Spleen (tissue), 7 donors: Measurements from ENCODE around the gene KSR2.

Experiments used
- CTCF ChIP-seq, 11 experiments: fragments of 200-600 bp in 7 of 11; fragments of 450-650 bp in 4 of 11; sonication (generic) in 4 of 11; IDR thresholded peaks in 8 of 11; conservative IDR thresholded peaks in 3 of 11; 1 replicate in 7 of 11; 2 replicates in 4 of 11; pipeline versions ENCODE4 v1.4.0 to v1.8.0; 2016 to 2021; ENCODE audit warnings: antibody characterized with exemption in 11 of 11, inconsistent platforms in 4 of 11, mild to moderate bottlenecking in 1 of 11
- POLR2A ChIP-seq, 3 donors: fragments of 450-650 bp; IDR thresholded peaks; one replicate each; pipeline ENCODE4 v1.5.1; 2017; ENCODE audit warnings: antibody characterized with exemption in 3 of 3, mild to moderate bottlenecking in 1 of 3
- POLR2AphosphoS5 ChIP-seq, 3 donors: sonication (generic); formaldehyde crosslinking; IDR thresholded peaks; one replicate each; pipeline ENCODE4 v1.5.1; 2017; ENCODE audit warnings: antibody characterized with exemption in 3 of 3
- donor health status: DM: no; HTN: no; CAD: no; lungs with moderate emphysema.
- donor health status: DM: no; HTN: no; CAD: no.
- donor health status: DM: no; HTN: no; CAD: no.

GRCh38 chr12:117732761-117733548 lies 235.8 kb downstream of the KSR2 start:
- TF ChIP-seq CTCF (IDR thresholded peaks at IDR 0.05 in 8 of 11, conservative IDR thresholded peaks at IDR 0.05 in 3 of 11), result no peak
- no peak for TF ChIP-seq POLR2A (IDR thresholded peaks at IDR 0.05)
- no peak for TF ChIP-seq POLR2AphosphoS5 (IDR thresholded peaks at IDR 0.05)
